Heart left ventricle (tissue), 13 donors: ENCODE measurements around the gene METTL22.

Experiments used
- POLR2A ChIP-seq, 2 donors: fragments of 450-650 bp; IDR thresholded peaks; one replicate each; pipeline ENCODE4 v1.6.1; 2017; ENCODE audit warnings: antibody characterized with exemption in 2 of 2, mild to moderate bottlenecking in 2 of 2, moderate library complexity in 2 of 2
- TF ChIP-seq, protein P1 (sequence below), 12 donors: fragments of 200-600 bp; sonication (generic) in 4 of 12; IDR thresholded peaks; one replicate each; pipeline versions ENCODE4 v1.5.0 to v1.8.0; 2018 to 2022; ENCODE audit warnings: antibody characterized with exemption in 12 of 12, mild to moderate bottlenecking in 5 of 12
- donor health status: ischemic (EF 13 %, LVEDD 7.1; RV severe dilation, severe dysfunction).
- donor health status: DM: no; HTN: yes; CAD: no.
- donor health status: DM: no; HTN: no; CAD: no.
- donor health status: ischemic (EF 25% LVEDD 6.9; RV normal size, moderate dysfunction).
- donor health status: ischemic (EF 25% LVEDD 5.7; RV mildly dilated, moderate dysfunction).
- donor health status: ischemic (EF 35%, LVEDD 5.7; RV mildly dilated, moderate dysfunction).
- donor health status: nonischemic (EF 11% LVEDD 7.7; RV severe dilation, severe dysfunction).
- donor health status: DM: yes; HTN: yes; CAD: no.
- donor health status: PGD.
- donor health status: ischemic (EF 29% LVEDD 5.4; RV normal size, mild dysfunction).
- donor health status: nonischemic (EF 23%, LVEDD 6.1; RV moderate dilation, normal function).

- TF ChIP-seq, protein P1, sequence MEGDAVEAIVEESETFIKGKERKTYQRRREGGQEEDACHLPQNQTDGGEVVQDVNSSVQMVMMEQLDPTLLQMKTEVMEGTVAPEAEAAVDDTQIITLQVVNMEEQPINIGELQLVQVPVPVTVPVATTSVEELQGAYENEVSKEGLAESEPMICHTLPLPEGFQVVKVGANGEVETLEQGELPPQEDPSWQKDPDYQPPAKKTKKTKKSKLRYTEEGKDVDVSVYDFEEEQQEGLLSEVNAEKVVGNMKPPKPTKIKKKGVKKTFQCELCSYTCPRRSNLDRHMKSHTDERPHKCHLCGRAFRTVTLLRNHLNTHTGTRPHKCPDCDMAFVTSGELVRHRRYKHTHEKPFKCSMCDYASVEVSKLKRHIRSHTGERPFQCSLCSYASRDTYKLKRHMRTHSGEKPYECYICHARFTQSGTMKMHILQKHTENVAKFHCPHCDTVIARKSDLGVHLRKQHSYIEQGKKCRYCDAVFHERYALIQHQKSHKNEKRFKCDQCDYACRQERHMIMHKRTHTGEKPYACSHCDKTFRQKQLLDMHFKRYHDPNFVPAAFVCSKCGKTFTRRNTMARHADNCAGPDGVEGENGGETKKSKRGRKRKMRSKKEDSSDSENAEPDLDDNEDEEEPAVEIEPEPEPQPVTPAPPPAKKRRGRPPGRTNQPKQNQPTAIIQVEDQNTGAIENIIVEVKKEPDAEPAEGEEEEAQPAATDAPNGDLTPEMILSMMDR (IDR thresholded peaks at IDR 0.05) = no peak
- no peak for TF ChIP-seq POLR2A (IDR thresholded peaks at IDR 0.05)
Observed at GRCh38 chr16:8585857-8586256, 35.6 kb upstream of the METTL22 start.
